NOMO-1 (cell line): ENCODE results near the gene BSN.
"Not testable (repeated sequence)": the region's sequence is repeated elsewhere in the genome, so short reads cannot be mapped to it uniquely, and the experiment has no call there.

Source experiments
- DNase-seq, 2 experiments: peaks; one replicate each; lab custom pipeline; 2025; ENCODE audit not compliant: unreplicated experiment in 2 of 2; lab: John Stamatoyannopoulos, UW

Gene BSN

DNA sequence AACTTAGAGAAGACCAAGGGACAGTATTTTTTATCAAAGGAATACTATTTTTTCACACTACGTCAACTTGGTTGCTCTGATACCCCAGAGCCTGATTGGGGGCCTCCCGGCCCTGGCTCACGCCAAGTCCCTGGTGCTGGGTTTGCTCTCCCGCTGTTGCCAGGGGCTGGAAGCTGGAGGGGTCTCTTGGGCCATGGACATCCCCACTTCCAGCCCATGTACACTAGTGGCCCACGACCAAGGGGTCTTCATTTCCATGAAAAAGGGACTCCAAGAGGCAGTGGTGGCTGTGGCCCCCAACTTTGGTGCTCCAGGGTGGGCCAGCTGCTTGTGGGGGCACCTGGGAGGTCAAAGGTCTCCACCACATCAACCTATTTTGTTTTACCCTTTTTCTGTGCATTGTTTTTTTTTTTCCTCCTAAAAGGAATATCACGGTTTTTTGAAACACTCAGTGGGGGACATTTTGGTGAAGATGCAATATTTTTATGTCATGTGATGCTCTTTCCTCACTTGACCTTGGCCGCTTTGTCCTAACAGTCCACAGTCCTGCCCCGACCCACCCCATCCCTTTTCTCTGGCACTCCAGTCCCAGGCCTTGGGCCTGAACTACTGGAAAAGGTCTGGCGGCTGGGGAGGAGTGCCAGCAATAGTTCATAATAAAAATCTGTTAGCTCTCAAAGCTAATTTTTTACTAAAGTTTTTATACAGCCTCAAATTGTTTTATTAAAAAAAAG, 20.3 kb upstream of the BSN start:
- no peak for DNase-seq

DNA sequence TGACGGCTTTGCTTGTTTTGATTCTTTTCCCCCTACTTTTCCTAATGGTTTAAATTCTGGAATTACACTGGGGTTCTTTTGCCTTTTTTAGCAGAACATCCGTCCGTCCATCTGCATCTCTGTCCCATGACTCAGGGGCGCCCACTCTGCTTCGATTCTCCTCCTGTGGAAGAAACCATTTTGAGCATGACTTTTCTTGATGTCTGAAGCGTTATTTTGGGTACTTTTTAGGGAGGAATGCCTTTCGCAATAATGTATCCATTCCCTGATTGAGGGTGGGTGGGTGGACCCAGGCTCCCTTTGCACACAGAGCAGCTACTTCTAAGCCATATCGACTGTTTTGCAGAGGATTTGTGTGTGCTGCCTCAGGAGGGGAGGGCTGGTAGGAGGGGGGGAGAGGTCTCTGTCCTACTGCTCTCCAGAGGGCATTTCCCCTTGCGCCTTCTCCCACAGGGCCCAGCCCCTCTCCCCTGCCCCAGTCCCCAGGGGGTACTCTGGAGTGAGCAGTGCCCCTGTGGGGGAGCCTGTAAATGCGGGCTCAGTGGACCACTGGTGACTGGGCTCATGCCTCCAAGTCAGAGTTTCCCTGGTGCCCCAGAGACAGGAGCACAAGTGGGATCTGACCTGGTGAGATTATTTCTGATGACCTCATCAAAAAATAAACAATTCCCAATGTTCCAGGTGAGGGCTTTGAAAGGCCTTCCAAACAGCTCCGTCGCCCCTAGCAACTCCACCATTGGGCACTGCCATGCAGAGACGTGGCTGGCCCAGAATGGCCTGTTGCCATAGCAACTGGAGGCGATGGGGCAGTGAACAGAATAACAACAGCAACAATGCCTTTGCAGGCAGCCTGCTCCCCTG, 19.5 kb upstream of the BSN start:
- no peak for DNase-seq

DNA sequence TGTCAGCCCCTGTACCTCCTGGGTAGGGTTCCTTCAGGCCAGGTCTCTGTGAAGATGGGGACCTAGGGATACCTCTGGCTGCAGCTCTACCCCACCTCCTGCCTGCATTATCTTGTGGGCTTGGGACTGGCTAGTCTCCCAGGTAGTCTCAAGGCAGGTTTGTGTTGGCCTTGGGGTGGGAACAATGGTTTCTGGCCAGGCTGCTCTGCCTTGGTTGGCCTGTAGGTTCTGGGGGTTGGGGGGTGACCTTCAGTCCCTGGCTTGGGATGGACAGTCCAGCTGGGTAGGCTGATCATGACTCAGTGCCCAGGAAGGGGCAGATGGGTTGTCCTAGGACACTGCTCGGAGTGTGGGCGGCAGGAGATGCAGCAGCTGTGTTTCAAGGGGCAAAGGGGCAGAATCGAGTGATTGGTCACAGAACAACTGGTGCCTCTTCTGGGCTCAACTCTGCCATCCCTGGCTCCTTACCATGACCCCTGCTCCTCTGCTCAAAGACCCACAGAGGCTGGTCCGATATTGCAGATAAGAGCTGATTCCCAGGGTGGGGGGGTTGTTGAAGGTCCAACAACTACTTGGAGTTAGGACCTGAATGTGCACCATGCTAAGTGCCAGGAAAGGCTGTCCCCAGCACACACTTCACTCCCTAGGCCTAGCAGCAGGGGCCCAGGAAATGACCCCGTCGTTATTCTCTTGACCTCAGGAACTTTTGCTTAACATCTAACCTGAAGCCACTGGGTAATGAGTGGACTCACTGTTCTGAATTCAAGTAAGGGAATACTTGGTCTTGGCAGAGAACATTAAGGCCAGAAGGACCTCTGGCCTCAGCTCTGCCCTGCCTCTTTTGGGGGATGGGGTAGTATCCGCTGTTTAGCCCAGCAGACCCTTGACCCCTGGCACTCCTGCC, 18.1 kb upstream of the BSN start:
- DNase-seq, result no peak

DNA sequence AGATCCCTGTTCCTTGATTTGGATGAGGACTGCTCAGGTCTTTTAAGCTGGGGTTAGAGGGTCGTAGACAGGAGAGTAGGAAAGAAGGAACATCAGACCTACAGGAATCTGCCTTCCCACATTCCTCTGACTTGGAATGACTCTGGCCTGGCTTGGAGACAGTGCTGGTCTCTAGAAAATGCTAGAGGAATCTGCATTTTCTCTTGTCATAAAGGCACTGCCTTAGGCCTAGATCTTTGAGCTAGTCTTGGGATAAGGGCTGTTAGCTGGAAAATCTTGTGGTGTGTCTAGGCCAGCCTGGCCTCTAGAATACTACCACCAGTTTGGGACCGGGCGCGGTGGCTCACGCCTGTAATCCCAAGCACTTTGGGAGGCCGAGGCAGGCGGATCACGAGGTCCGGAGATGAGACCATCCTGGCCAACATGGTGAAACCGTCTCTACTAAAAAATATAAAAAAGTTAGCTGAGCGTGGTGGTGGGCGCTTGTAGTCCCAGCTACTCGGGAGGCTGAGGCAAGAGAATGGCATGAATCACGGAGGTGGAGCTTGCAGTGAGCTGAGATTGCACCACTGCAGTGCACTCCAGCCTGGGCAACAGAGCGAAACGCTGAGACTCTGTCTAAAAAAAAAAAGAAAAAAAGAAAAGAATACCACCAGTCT, 17.3 kb upstream of the BSN start:
- no peak for DNase-seq

DNA sequence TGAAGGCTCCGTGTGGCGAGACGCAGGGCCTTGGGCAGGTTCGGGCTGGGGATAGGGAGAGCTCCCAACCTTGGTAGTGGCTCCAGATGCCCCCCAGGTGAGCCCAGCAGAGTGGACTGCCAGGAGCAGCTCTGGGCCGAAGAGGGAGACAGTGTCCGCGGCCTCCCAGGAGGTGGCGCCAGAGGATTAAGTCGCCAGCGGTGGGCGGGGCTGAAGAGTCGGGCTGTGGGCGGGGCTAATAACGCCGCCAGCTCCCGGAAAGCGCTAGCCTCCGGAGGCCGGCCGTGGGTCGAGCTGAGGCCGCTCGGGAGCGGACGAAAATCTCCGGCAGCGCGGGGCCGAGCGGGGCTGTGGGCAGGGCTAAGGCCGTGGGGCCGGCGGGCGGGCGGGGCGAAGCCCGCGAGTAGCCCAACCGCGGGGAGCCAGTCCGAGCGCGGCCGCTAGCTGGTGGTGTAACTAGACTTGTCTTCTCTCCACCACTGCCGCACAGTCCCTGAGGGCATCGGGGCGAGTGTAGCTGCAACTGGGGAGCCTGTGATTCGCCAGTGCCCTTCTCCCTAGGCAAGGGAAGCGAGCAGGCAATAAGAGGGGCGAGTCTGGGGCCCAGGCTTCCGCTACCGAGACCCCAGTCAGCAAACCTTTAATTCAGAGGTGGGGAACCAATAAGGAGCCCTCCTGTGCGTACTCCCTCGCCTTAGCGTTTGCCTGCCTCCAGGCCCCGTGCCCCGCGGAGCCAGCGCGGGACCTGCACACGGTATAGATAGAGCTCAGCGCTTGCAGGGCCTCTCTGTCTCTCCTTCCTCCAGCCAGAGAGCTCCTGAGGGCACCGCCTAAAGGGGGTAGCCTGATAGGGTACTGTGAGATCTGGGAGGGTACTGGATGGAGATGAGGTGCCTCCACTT, 14.4 kb upstream of the BSN start:
- peak; percentile 91 to 94 for DNase-seq

DNA sequence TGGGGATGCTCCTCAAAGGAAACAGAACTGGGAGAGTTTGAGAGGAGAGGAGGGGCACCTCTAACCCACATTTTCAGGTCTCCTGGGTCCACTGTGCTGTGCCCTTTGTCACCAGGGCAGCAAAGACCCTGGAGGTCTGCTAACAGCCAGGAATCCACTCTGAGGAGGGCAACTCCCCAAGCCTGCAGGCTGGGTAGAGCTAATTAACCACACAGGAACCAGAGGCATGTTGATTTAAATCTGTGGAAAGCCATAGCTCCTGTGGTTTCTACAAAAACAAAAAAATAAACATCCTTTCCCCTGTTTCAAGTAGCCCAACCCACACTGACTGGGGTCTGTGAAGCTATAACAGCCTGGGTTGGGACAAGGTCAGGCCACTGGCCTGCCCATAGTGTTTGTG, 2.2 kb upstream of the BSN start:
- no peak for DNase-seq

DNA sequence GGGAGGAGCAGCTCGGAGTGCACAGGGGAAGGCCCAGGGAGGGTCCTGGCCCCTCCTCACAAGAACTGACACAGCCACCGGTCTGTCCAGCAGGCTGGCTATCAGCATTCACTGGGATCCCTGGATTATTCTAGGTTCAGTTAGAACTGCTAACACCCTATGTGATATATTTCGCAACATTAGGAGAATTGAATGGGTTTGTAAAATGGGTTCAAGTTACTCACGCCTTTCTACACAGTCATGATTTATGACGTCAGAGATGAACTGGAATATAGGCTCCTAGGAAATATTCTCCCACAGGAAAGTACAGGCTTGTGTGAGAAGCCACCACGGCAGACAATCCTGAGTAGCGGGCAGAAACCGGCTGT, 969 bp upstream of the BSN start:
- DNase-seq, result no peak

DNA sequence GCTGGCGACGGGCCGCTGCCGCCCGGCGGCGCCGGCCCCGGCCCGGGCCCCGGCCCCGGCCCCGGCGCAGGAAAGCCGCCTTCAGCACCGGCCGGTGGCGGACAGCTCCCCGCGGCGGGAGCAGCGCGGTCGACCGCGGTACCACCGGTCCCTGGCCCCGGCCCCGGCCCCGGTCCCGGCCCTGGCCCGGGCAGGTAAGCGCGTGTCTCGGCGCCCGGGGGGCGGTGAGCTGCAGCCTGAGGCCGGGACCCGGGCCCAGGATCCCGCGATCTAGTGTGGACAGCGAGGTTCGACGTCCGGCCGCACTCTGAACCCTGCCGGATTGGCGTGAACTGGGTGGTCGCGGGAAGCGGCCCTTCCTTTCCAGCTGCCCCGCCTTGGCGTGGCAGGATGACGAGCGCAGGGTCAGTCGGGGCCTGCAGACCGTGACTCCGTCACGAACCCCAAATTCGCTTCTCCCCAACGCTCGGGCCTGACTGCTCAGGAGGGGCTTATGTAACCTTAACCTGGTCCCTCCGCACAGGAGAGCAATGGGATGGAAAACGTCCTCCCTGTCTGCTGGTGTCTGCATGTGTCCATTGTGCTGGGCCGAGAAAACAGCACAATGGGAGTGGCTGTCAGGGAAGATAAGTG, 472 bp downstream of the BSN start:
- DNase-seq, result peak; percentile 23 to 51

DNA sequence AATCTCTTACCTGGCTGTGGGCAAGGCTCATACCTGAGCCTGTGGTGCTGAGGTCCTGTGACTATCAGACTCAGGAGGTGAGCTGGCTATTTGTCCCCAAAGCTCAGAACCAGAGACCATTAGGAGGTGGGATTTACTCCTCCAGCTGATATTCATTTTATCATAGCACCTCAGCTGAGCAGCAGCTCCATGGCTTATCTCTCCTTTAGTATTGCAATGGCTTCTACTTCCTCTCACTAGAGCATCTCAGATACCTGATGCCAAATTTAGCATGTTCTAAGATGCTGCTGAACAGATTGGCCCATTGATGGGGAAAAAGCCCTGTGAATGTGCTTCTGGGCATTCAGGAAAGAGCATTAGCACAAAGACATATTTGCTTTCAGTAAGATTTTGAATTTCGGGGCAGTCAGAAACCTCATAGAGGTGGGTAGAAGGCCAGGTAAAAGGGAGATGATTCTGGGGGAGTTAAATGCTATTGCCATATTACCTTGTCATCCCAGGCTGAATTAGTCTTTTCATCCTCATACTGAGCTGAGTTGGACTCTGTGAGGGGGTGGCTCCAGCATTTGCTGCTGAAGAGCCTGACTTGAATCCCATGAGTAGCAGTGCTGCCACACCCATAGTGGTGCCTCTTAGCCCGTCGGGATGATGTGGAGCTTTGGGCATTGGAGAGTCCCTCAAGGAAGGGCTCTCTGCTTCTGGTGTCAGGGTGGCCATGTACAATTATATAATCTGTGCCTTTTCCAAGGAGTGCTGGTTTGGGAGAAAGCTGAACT, 2.4 kb downstream of the BSN start:
- DNase-seq, result no peak

DNA sequence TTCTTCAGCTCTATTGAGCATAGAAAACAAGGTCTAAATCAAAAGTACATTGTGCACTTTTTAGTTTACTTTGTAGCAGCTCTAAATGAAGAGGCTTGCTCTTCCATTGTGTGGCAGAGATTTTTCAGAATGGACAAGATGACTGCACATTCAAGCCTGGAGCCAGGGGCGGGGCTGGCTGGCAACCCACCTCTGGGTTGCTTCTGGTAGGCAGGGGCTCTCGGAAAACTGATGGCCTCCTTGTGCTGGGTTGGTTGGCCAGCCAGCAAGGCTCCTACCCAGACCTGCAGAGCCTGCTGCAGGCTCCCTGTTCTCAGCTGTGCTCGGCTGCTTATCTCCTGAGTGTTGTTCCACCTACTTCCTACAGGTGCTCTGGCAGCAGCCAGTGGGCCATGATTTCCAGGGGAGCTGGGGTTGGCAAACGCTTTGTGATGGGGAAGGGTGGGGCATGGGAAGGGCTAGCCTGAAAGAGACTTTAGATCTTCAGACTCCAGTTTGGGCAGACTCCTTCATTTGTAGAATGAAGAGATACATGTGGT, 8.8 kb downstream of the BSN start:
- no peak for DNase-seq

DNA sequence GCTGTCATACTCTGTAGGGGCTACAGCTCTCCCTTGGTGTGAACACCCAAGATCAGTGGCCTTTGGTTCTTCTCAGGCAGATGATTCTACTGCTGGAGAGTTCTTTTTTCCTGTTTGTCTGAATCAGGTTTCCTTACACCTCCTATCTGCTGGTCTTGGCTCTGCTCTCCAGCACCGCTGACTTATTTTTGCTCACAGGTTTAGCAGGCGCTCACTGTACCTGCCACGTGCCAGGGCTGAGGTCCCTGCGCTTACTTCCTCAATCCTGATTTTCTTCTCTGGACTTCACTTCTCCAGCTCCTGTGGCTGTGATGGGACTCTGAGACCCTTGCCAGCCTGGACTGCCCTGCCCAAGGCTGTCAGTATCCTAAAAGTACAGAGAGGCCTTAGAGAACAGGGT, 9.5 kb downstream of the BSN start:
- no peak for DNase-seq

DNA sequence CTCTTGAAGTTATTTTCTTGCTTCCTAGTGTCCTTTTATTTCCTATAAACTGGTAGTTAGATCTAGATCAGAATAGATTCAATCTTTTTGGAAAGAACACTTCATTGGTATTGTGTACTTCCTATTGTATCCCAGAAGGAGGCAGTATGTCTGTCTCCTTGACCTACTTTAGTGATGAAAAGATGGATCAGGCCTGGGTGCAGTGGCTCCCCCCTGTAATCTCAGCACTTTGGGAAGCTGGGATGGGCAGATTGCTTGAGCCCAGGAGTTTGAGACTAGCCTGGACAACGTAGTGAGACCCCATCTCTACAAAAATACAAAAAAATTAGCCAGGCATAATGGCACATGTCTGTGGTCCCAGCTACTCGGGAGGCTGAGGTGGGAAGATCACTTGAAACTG, 12.0 kb downstream of the BSN start:
- DNase-seq, result peak in 1 of 2 experiments; percentile 12

GRCh38 chr3:49567406-49567805, 13.1 kb downstream of the BSN start:
- no peak for DNase-seq

DNA sequence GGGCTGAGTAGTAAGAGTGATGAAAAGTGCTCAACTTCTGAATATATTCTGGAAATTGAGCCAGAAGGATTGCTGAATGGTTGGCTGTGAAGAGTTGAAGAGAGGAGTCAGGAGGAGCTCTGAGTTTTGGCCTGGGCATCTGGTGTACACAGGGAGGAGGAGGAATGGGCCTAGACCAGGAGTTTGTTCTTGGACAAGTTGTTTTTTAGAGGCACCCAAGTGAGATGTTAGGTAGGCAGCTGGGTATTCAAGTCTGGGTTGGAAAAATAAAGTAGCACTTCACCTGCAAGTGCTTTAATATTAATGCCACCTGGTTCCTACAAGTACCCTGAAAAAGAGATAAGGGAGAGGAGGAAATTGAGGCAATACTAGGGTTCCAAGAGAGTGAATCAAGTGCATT, 14.7 kb downstream of the BSN start:
- DNase-seq, result no peak

GRCh38 chr3:49570028-49570654, 15.9 kb downstream of the BSN start:
- no peak for DNase-seq

DNA sequence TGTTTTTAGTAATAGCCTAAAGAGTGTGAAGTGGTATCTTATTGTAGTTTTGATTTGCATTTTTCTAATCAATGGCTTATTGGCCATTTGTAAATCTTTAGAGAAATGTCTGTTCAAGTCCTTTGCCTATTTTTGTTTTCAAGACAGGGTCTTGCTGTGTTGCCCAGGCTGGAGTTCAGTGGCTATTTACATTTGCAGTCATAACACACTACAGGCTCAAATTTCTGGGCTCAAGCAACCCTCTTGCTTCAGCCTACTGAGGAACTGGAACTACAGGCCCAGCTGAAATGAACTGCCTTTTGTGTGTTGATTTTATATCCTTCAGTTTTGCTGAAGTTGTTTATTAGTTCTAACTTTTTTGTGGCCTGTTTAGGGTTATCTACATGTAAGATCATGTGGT, 27.9 kb downstream of the BSN start:
- no peak for DNase-seq

DNA sequence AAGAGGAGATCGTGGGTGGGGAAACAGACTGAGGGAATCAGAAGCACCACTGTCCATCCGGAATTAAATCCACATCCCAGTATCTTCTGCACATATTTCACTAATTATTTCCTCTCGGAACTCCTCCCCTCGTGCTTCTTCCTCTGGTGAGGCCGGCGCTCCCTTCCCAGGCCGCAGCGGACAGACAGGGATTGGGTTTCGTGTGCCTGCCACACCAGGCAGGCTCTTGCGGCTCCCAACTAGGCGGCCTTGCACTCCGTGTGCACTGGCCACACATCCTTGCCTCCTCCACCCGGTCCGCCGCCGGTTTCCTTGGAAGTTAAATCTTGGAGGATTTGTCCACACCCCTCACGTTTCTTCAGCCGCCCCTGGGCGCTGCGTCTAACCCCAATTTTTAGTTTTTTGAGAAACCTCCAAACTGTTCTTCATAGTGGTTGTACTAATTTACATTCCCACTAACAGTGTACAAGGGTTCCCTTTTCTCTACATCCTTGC, 31.0 kb downstream of the BSN start:
- not testable (repeated sequence) for DNase-seq

- no peak for DNase-seq
Observed at GRCh38 chr3:49591615-49592014, 37.3 kb downstream of the BSN start.
